ENCODE results near the gene MAFF.

DNA sequence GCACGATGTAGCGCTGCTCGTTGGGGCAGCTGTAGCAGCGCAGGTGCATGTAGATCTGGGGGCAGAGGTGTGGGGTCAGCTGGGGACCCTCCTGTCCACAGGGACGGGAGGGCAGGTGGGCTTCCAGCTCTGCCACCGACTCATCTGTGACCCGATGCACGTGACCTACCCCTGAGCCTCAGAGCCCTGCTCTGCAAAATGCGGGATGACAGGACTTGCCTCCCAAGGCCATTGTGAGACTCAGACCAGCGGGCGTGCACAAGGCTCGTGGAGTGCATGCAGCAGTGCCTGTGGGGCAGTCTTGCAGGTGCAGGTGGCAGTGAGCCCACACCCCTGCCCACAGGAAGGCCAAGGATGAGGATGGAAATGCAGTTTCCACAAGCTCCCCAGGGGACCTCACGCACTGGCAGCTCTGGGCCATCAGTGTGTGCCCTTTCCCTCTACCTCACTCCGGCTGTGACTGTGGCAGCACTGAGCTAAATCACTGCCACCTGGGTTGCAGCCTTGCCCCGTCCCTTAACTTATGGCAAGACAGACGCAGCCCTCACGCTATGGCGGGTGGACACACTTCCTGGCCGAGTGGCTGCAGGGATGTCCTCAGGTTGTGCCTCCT lies 44.4 kb downstream of the MAFF start:
- TF ChIP-seq EZH2 (IDR thresholded peaks at IDR 0.05) = no peak
- no peak for TF ChIP-seq POLR2AphosphoS5 (IDR thresholded peaks at IDR 0.05; ENCODE audit: borderline replicate concordance, low read depth, low read length)
- TF ChIP-seq FOXP2 (optimal IDR thresholded peaks at IDR 0.05; ENCODE audit: control extremely low read depth, extremely low read length, insufficient read depth) = no peak

Data from SK-N-MC (cell line).